Trophoblast cell (in vitro differentiated cells and primary cell): ENCODE data around the gene BMAL1.

ENCODE experiments used
- DNase-seq, 2 donors: peaks; one replicate each; pipeline ENCODE4 v3.0.0-alpha.2; 2016
- H2AFZ ChIP-seq: 2 replicates; pipeline ENCODE4 v1.6.1; 2013; ENCODE audit warnings: low read length, moderate library complexity, mild to moderate bottlenecking; ENCODE audit not compliant: insufficient read depth, poor library complexity
- H2AK5ac ChIP-seq: 2 replicates; pipeline ENCODE4 v1.6.1; 2013; ENCODE audit warnings: mild to moderate bottlenecking, low read length
- H2BK120ac ChIP-seq: 2 replicates; pipeline ENCODE4 v1.6.1; 2013; ENCODE audit warnings: low read length, mild to moderate bottlenecking, moderate library complexity; ENCODE audit not compliant: insufficient read depth, poor library complexity
- H2BK12ac ChIP-seq: 2 replicates; pipeline ENCODE4 v1.6.1; 2013; ENCODE audit warnings: mild to moderate bottlenecking, low read length, moderate library complexity
- H2BK5ac ChIP-seq: 2 replicates; pipeline ENCODE4 v1.6.1; 2013; ENCODE audit warnings: low read length, low read depth, moderate library complexity, mild to moderate bottlenecking; ENCODE audit not compliant: poor library complexity
- H3K14ac ChIP-seq: 2 replicates; pipeline ENCODE4 v1.6.1; 2013; ENCODE audit warnings: mild to moderate bottlenecking, low read length
- H3K18ac ChIP-seq: 2 replicates; pipeline ENCODE4 v1.6.1; 2013; ENCODE audit warnings: mild to moderate bottlenecking, low read length
- H3K23ac ChIP-seq: 2 replicates; pipeline ENCODE4 v1.6.1; 2013; ENCODE audit warnings: low read length
- H3K27ac ChIP-seq: 2 replicates; pipeline ENCODE4 v1.5.1; 2013; ENCODE audit warnings: low read depth, mild to moderate bottlenecking, inconsistent platforms, low read length, moderate library complexity
- H3K27me3 ChIP-seq: 2 replicates; pipeline ENCODE4 v1.6.1; 2013; ENCODE audit warnings: inconsistent platforms, mild to moderate bottlenecking, low read length, moderate library complexity; ENCODE audit not compliant: insufficient read depth
- H3K36me3 ChIP-seq, 2 experiments: 1 replicate in 1 of 2; 2 replicates in 1 of 2; pipeline ENCODE4 v1.6.1; 2013; ENCODE audit warnings: low read length in 2 of 2, mild to moderate bottlenecking in 2 of 2, moderate library complexity in 1 of 2; ENCODE audit not compliant: insufficient read depth in 2 of 2, control insufficient read depth in 1 of 2
- H3K4ac ChIP-seq: 2 replicates; pipeline ENCODE4 v1.6.1; 2013; ENCODE audit warnings: low read depth, mild to moderate bottlenecking, low read length, moderate library complexity
- H3K4me1 ChIP-seq, 2 experiments: 1 replicate in 1 of 2; 2 replicates in 1 of 2; pipeline ENCODE4 v1.6.1; 2013; ENCODE audit warnings: low read length in 2 of 2, mild to moderate bottlenecking in 2 of 2, moderate library complexity in 1 of 2; ENCODE audit not compliant: insufficient read depth in 2 of 2, control insufficient read depth in 1 of 2
- H3K4me2 ChIP-seq: 2 replicates; pipeline ENCODE4 v1.6.1; 2013; ENCODE audit warnings: inconsistent platforms, mild to moderate bottlenecking, low read length, moderate library complexity
- H3K4me3 ChIP-seq: 2 replicates; pipeline ENCODE4 v1.5.1; 2013; ENCODE audit warnings: mild to moderate bottlenecking, low read depth, low read length, inconsistent platforms
- H3K79me1 ChIP-seq: one replicate; pipeline ENCODE4 v1.6.1; 2013; ENCODE audit warnings: low read length
- H3K79me2 ChIP-seq: 2 replicates; pipeline ENCODE4 v1.6.1; 2013; ENCODE audit warnings: low read length, mild to moderate bottlenecking; ENCODE audit not compliant: control insufficient read depth, insufficient read depth, poor library complexity
- H3K9ac ChIP-seq: 2 replicates; pipeline ENCODE4 v1.6.1; 2013; ENCODE audit warnings: mild to moderate bottlenecking, low read length
- H3K9me3 ChIP-seq: 2 replicates; pipeline ENCODE4 v1.6.1; 2013; ENCODE audit warnings: low read depth, mild to moderate bottlenecking, control low read depth, inconsistent platforms, low read length; ENCODE audit not compliant: insufficient read depth
- H4K12ac ChIP-seq: 2 replicates; pipeline ENCODE4 v1.6.1; 2013; ENCODE audit warnings: low read depth, mild to moderate bottlenecking, low read length, moderate library complexity
- H4K8ac ChIP-seq: 2 replicates; pipeline ENCODE4 v1.6.1; 2013; ENCODE audit warnings: low read depth, mild to moderate bottlenecking, low read length, moderate library complexity
- H4K91ac ChIP-seq: one replicate; pipeline ENCODE4 v1.6.1; 2013; ENCODE audit warnings: low read depth, mild to moderate bottlenecking, low read length, moderate library complexity
- WGBS: extraction: QIAGEN DNeasy Blood & Tissue Kit; methylation state at CpG from one replicate; pipeline ENCODE4 v1.1.7; 2013; ENCODE audit warnings: missing lambda C conversion rate; ENCODE audit not compliant: insufficient read length, insufficient coverage; ENCODE audit errors: extremely low coverage; 5-methylcytosine and 5-hydroxymethylcytosine counted together

Gene BMAL1

DNA sequence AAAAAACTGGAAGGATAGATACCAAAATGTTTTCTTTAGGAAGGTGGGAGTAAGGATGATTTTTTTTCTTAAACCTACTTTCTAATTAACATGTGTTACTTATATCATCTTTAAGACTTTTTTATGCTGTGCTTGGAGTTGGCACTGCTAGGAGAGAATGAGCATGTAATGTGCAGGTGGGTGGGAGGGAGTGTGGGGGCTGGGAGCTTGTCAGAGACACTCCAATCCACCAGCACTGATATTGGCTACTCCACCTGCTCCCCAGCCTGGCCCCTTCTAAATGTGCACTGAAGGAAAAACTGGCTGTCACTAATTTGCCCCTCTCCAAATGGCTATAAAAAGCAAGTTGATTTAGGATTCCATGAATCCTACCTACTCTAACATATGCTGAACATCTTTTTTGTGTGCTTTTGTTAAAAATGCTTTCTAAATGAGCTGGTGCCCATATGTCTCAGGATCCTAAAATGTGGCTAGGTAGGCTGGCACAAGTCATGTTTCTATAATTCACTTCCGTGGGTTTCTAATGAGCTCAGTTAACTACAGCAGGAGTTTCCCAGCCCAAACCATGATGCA, 44.3 kb upstream of the BMAL1 start:
- Histone ChIP-seq H2BK120ac (no peak overlapping the region), H3K23ac (no peak overlapping the region), H3K9ac (no peak overlapping the region), H4K8ac (no peak overlapping the region), H3K4ac (no peak overlapping the region), H4K12ac (no peak overlapping the region), H3K79me1 (peaks cover 7% of the 10 kb centered on the region), H3K36me3 (no peaks in the 10 kb centered on the region), H3K4me3 (no peak overlapping the region), H2BK5ac (no peak overlapping the region), H3K27ac (no peak overlapping the region), H3K27me3 (no peaks in the 10 kb centered on the region), H3K79me2 (no peaks in the 10 kb centered on the region), H3K14ac (no peak overlapping the region), H3K18ac (no peak overlapping the region), H2AFZ (no peak overlapping the region), H3K4me2 (no peak overlapping the region), H4K91ac (no peak overlapping the region), H3K4me1 (peaks cover 0 to 2% of the 10 kb centered on the region in 2 experiments), H3K9me3 (no peaks in the 10 kb centered on the region), H2AK5ac (no peak overlapping the region), H2BK12ac (no peak overlapping the region)
- WGBS = no CpG with 5 or more reads among the region's 1 CpG
- DNase-seq = no peak

DNA sequence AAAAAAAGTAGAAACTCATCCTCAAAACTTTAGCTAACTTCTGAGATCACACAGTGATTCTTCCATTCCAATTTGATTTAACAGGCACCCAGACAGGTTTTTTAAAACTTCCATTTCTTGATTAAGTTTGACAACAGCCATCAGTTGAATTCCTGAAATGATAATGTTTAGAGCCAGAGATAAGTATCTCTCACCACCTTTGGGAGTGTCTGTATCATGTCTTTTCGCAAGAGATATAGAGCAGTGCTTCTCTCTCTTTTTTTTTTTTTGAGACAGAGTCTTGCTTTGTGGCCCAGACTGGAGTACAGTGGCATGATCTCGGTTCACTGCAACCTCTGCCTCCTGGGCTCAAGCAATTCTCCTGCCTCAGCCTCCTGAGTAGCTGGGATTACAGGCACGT, 41.7 kb upstream of the BMAL1 start:
- Histone ChIP-seq H2BK5ac (no peak overlapping the region), H3K4me1 (peaks cover 0 to 2% of the 10 kb centered on the region in 2 experiments), H3K36me3 (no peaks in the 10 kb centered on the region), H2BK12ac (no peak overlapping the region), H3K4me2 (no peak overlapping the region), H3K9me3 (no peaks in the 10 kb centered on the region), H4K91ac (peak overlapping the region; percentile 55), H3K27me3 (no peaks in the 10 kb centered on the region), H2BK120ac (no peak overlapping the region), H3K4ac (no peak overlapping the region), H2AK5ac (no peak overlapping the region), H4K12ac (no peak overlapping the region), H3K79me1 (peaks cover 7% of the 10 kb centered on the region), H4K8ac (no peak overlapping the region), H3K14ac (no peak overlapping the region), H2AFZ (no peak overlapping the region), H3K27ac (no peak overlapping the region), H3K9ac (no peak overlapping the region), H3K4me3 (no peak overlapping the region), H3K18ac (no peak overlapping the region), H3K79me2 (no peaks in the 10 kb centered on the region), H3K23ac (no peak overlapping the region)
- no peak for DNase-seq
- no CpG with 5 or more reads among the region's 3 CpGs for WGBS

DNA sequence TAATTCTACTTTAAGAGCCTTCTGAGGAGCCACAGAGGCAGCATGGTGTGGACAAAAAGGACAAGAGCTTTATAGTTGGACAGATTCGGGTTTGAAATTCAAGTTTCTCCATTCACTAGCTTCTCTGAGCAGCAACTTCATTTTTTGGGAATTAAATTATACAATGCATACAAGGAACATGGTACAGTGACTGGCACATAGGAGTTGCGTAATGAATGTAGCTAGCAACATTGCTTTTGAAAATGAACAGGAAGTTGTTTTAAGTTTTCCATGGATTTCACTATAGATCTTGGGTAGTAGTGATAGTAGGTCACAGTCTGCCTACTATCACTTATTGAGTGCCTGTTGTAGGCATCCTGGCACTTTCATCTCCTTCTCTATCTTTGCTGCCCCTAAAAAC, 41.0 kb upstream of the BMAL1 start:
- Histone ChIP-seq H2AK5ac (no peak overlapping the region), H3K4me2 (no peak overlapping the region), H3K9me3 (no peaks in the 10 kb centered on the region), H3K79me1 (peaks cover 7% of the 10 kb centered on the region), H3K4me3 (no peak overlapping the region), H2AFZ (no peak overlapping the region), H3K27ac (no peak overlapping the region), H3K4ac (no peak overlapping the region), H4K91ac (peak overlapping the region; percentile 55), H2BK12ac (no peak overlapping the region), H3K14ac (no peak overlapping the region), H2BK5ac (no peak overlapping the region), H3K18ac (no peak overlapping the region), H3K27me3 (no peaks in the 10 kb centered on the region), H3K4me1 (peaks cover 0 to 2% of the 10 kb centered on the region in 2 experiments), H3K79me2 (no peaks in the 10 kb centered on the region), H3K23ac (no peak overlapping the region), H4K12ac (no peak overlapping the region), H3K36me3 (no peaks in the 10 kb centered on the region), H2BK120ac (peak overlapping the region; percentile 15), H3K9ac (no peak overlapping the region), H4K8ac (no peak overlapping the region)
- no CpG with 5 or more reads among the region's 2 CpGs for WGBS
- DNase-seq = no peak

- peaks cover 0 to 2% of the 10 kb centered on the region in 2 experiments for H3K4me1 ChIP-seq
- H2AK5ac ChIP-seq = no peak overlapping the region
- peak overlapping the region; percentile 36 for H2BK120ac ChIP-seq
- H4K91ac ChIP-seq = peak overlapping the region; percentile 15
- no peak overlapping the region for H3K23ac ChIP-seq
- no peak overlapping the region for H3K4me3 ChIP-seq
- no peaks in the 10 kb centered on the region for H3K36me3 ChIP-seq
- no peak overlapping the region for H4K12ac ChIP-seq
- H3K9ac ChIP-seq = no peak overlapping the region
- no peak overlapping the region for H3K14ac ChIP-seq
- no peak for DNase-seq
- peaks cover 7% of the 10 kb centered on the region for H3K79me1 ChIP-seq
- no peak overlapping the region for H2BK12ac ChIP-seq
- H3K18ac ChIP-seq = no peak overlapping the region
- no peaks in the 10 kb centered on the region for H3K9me3 ChIP-seq
- H3K27ac ChIP-seq = no peak overlapping the region
- WGBS = no CpG with 5 or more reads among the region's 7 CpGs
- H3K4ac ChIP-seq = no peak overlapping the region
- no peak overlapping the region for H3K4me2 ChIP-seq
- no peaks in the 10 kb centered on the region for H3K79me2 ChIP-seq
- no peak overlapping the region for H2BK5ac ChIP-seq
- no peak overlapping the region for H2AFZ ChIP-seq
- H4K8ac ChIP-seq = no peak overlapping the region
- H3K27me3 ChIP-seq = no peaks in the 10 kb centered on the region
Measured at GRCh38 chr11:13237761-13238160, 39.8 kb upstream of the BMAL1 start.
